ENCODE measurements around the gene CRYGN.

GRCh38 chr7:151430391-151431205 is 9.3 kb downstream of the CRYGN start:
- TF ChIP-seq CTCF (IDR thresholded peaks at IDR 0.05) (no peak), POLR2A (IDR thresholded peaks at IDR 0.05) (no peak)
